Muscle layer of duodenum (tissue), 2 donors: ENCODE measurements around the gene UBE2O.

Experiments used
- H3K27ac ChIP-seq: one replicate; pipeline ENCODE4 v1.7.0; 2013; ENCODE audit warnings: mild to moderate bottlenecking, low read length
- H3K27me3 ChIP-seq: one replicate; pipeline ENCODE4 v1.7.0; 2013; ENCODE audit warnings: low read depth, mild to moderate bottlenecking, control low read depth, low read length
- H3K36me3 ChIP-seq, 2 donors: one replicate each; pipeline ENCODE4 v1.7.0; 2013; ENCODE audit warnings: low read length in 2 of 2, control low read depth in 1 of 2, mild to moderate bottlenecking in 1 of 2; ENCODE audit not compliant: insufficient read depth in 2 of 2, control insufficient read depth in 1 of 2
- H3K4me1 ChIP-seq, 2 donors: one replicate each; pipeline ENCODE4 v1.7.0; 2013; ENCODE audit warnings: low read length in 2 of 2, mild to moderate bottlenecking in 2 of 2, control low read depth in 1 of 2, moderate library complexity in 1 of 2; ENCODE audit not compliant: insufficient read depth in 2 of 2, control insufficient read depth in 1 of 2
- H3K4me3 ChIP-seq, 2 donors: one replicate each; pipeline ENCODE4 v1.7.0; 2013; ENCODE audit warnings: low read length in 2 of 2, low read depth in 1 of 2, mild to moderate bottlenecking in 1 of 2
- H3K9me3 ChIP-seq, 2 donors: one replicate each; pipeline ENCODE4 v1.7.0; 2013; ENCODE audit warnings: low read length in 2 of 2, control low read depth in 1 of 2, mild to moderate bottlenecking in 1 of 2; ENCODE audit not compliant: control insufficient read depth in 1 of 2
- donor health status: healthy.

Gene UBE2O

GRCh38 chr17:76444518-76445311 is 8.2 kb downstream of the UBE2O start:
- Histone ChIP-seq H3K27me3 (no peaks in the 10 kb centered on the region), H3K9me3 (no peaks in the 10 kb centered on the region), H3K4me3 (no peak overlapping the region), H3K36me3 (no peaks in the 10 kb centered on the region), H3K4me1 (peaks cover 8 to 18% of the 10 kb centered on the region in 2 donors), H3K27ac (no peak overlapping the region)

GRCh38 chr17:76442341-76443338 is 10.3 kb downstream of the UBE2O start:
- Histone ChIP-seq H3K4me1 (peaks cover 8 to 15% of the 10 kb centered on the region in 2 donors), H3K27me3 (no peaks in the 10 kb centered on the region), H3K9me3 (no peaks in the 10 kb centered on the region), H3K4me3 (no peak overlapping the region), H3K27ac (no peak overlapping the region), H3K36me3 (no peaks in the 10 kb centered on the region)

- Histone ChIP-seq H3K27me3 (no peaks in the 10 kb centered on the region), H3K4me1 (peaks cover 4 to 7% of the 10 kb centered on the region in 2 donors), H3K27ac (no peak overlapping the region), H3K9me3 (no peaks in the 10 kb centered on the region), H3K36me3 (no peaks in the 10 kb centered on the region), H3K4me3 (no peak overlapping the region)
These were observed 11.1 kb downstream of the UBE2O start for GRCh38 chr17:76441686-76442340.

DNA sequence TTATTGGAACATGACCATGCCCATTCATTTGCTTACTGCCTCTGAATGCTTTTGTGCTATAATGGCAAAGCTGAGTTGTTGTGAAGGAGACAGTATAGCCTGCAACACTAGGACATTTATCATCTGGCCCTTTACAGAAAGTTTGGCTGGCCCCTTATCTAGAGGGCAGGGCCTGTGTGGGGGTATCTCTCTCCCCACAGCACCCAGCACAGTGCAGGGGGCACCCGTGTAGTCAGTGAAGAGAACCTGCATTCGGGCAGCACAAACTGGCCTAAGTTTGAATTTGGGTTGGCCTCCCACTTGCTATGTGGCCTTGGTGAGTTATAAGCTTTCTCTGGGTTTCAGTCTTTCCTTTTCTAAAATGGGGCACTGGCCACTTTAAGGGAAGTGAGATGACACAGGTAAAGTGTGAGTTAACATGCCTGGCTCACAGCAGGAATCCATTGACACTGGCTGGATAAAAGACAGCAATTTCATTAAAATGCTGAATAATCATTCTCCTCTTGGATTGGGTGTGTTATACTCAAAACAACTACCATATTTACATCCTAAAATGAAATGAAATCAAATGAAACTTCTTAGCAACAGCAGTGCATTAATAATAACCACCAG is 12.1 kb downstream of the UBE2O start:
- Histone ChIP-seq H3K9me3 (no peaks in the 10 kb centered on the region), H3K27me3 (no peaks in the 10 kb centered on the region), H3K36me3 (no peaks in the 10 kb centered on the region), H3K4me3 (no peak overlapping the region), H3K4me1 (no peaks in the 10 kb centered on the region), H3K27ac (no peak overlapping the region)

GRCh38 chr17:76439314-76439928 is 13.5 kb downstream of the UBE2O start:
- Histone ChIP-seq H3K9me3 (no peaks in the 10 kb centered on the region), H3K27ac (no peak overlapping the region), H3K27me3 (no peaks in the 10 kb centered on the region), H3K4me3 (no peak overlapping the region), H3K4me1 (no peaks in the 10 kb centered on the region), H3K36me3 (no peaks in the 10 kb centered on the region)

DNA sequence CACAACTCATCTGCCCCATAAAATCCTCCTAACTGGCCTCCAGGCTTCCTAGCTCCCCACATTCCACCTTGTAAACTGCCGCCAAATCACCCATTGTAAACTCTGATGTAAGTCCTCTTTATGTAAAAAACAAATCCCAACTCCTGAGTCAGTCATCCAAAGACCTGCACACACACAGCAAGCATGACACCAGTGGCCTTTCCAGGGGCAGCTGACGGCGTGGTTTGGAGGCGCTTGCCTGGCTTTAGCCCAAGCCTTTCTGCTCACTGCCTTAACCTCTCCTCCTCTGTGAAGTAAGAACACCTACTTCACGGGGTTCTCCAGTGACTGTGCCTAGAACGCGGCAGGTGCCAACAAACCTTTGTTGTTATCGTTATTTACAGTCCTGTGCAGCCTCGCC is 14.0 kb downstream of the UBE2O start:
- Histone ChIP-seq H3K27me3 (no peaks in the 10 kb centered on the region), H3K27ac (no peak overlapping the region), H3K4me3 (no peak overlapping the region), H3K9me3 (no peaks in the 10 kb centered on the region), H3K36me3 (peaks cover 0 to 4% of the 10 kb centered on the region in 2 donors), H3K4me1 (no peaks in the 10 kb centered on the region)

DNA sequence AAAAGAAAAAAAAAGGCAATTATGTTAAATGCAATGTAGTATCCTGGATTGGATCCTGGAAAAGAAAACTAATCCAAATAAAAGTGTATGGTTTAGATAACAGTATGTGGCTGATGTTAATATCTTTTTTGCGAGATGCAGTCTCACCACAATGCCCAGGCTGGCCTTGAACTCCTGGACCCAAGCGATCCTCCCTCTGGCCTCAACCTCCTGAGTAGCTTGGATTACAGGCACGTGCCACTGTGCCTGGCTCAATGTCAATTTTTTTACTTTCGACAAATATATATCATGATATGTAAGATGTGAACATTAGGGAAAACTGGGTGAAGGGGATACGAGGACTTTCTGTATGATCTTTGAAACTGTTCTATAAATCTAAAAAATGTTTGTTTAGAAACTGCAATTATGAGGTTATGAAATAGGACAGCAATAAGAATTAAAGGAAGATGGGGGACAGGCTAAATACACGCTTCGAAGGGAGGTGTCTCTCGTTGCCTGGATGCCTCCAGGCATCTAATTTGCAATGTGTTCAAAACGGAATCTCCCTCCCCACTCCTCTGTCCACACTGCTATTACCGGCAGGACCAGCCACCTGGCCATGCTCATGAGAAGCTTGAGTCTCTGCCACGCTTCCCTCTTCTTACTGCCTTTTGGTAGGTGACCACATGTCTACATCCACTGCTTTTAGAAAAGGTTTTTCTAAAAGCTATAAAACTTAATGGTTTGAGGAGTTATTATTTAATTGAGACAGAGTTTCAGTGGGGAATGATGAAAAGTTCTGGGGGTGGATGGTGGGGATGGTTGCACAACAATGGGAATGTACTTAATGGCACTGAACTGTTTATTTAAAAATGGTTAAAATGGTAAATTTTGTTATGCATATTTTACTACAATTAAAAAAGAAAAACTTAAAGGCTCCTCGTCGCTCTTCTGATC is 15.2 kb downstream of the UBE2O start:
- no peaks in the 10 kb centered on the region for H3K27me3 ChIP-seq
- H3K9me3 ChIP-seq, result no peaks in the 10 kb centered on the region
- no peak overlapping the region for H3K27ac ChIP-seq
- H3K4me1 ChIP-seq, result no peaks in the 10 kb centered on the region
- no peak overlapping the region for H3K4me3 ChIP-seq
- H3K36me3 ChIP-seq, result peaks cover 0 to 4% of the 10 kb centered on the region in 2 donors

DNA sequence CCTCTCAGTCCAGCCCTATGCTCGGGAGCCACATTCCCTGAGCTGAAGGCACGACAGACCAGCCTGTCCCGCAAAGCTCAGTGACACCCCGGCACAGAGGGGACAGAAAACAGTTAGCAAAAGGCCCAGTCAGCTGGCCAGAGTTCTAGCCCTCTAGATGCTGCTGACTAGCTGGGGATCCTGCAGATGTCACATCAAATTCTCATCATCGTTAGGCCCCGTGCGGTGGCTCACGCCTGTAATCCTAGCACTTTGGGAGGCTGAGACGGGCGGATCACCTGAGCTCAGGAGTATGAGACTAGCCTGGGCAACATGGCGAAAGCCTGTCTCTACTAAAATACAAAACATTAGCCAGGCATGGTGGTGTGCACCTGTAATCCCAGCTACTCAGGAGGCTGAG is 17.2 kb downstream of the UBE2O start:
- Histone ChIP-seq H3K4me1 (no peaks in the 10 kb centered on the region), H3K27me3 (no peaks in the 10 kb centered on the region), H3K36me3 (peaks cover 0 to 4% of the 10 kb centered on the region in 2 donors), H3K9me3 (no peaks in the 10 kb centered on the region), H3K4me3 (no peak overlapping the region), H3K27ac (no peak overlapping the region)

- no peak overlapping the region for H3K4me3 ChIP-seq
- no peaks in the 10 kb centered on the region for H3K4me1 ChIP-seq
- peaks cover 0 to 4% of the 10 kb centered on the region in 2 donors for H3K36me3 ChIP-seq
- no peaks in the 10 kb centered on the region for H3K9me3 ChIP-seq
- H3K27ac ChIP-seq, result no peak overlapping the region
- no peaks in the 10 kb centered on the region for H3K27me3 ChIP-seq
These were observed 18.1 kb downstream of the UBE2O start for GRCh38 chr17:76434870-76435269.

DNA sequence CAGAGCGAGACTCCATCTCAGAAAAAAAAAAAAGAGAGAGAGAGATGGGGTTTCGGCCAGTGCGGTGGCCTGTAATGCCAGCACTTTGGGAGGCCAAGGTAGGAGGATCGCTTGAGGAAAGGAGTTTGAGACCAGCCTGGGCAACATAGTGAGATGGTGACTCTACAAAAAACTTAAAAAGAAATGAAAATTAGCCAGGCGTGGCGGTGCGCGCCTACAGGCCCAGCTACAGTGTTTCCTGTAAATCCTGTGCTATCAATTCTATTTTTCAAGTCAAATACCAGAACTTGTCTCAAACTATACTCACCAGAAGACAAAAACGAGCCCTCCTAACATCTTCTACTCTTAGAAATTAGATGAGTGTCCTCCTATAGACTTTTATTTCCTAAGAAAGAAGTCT is 19.3 kb downstream of the UBE2O start:
- Histone ChIP-seq H3K36me3 (peaks cover 0 to 4% of the 10 kb centered on the region in 2 donors), H3K4me1 (no peaks in the 10 kb centered on the region), H3K27me3 (no peaks in the 10 kb centered on the region), H3K4me3 (no peak overlapping the region), H3K27ac (no peak overlapping the region), H3K9me3 (no peaks in the 10 kb centered on the region)
